Keratinocyte (primary cell): Measurements from ENCODE around the gene RPL13.

Source experiments
- CTCF ChIP-seq, 3 experiments: IDR thresholded peaks in 1 of 3; conservative IDR thresholded peaks in 1 of 3; optimal IDR thresholded peaks in 1 of 3; 2 replicates in 2 of 3; 3 replicates in 1 of 3; pipeline versions ENCODE3 to v1.5.1; 2011; ENCODE audit warnings: low read length in 3 of 3, mild to moderate bottlenecking in 3 of 3, moderate library complexity in 2 of 3, control low read depth in 1 of 3, inconsistent platforms in 1 of 3; ENCODE audit not compliant: insufficient read depth in 2 of 3; ENCODE audit errors: extremely low read depth in 1 of 3
- EZH2 ChIP-seq: IDR thresholded peaks from one replicate; pipeline ENCODE4 v1.6.1; 2012; ENCODE audit warnings: inconsistent platforms, mild to moderate bottlenecking, low read length, moderate library complexity

GRCh38 chr16:89598199-89598598 is 37.7 kb downstream of the RPL13 start:
- TF ChIP-seq CTCF (optimal IDR thresholded peaks at IDR 0.05 in 1 of 3, IDR thresholded peaks at IDR 0.05 in 1 of 3, conservative IDR thresholded peaks at IDR 0.05 in 1 of 3; ENCODE audit: extremely low read depth in 1 of 3, insufficient read depth in 2 of 3, low read length in 3 of 3) (no peak), EZH2 (no peak)
